IPS-NIHi7 (cell line): ENCODE data around the gene ZNRF2.
"Not testable (repeated sequence)": the region's sequence is repeated elsewhere in the genome, so short reads cannot be mapped to it uniquely, and the experiment has no call there.

Source experiments
- DNase-seq: peaks from one replicate; pipeline ENCODE4 v3.0.0; 2012; ENCODE audit warnings: mixed read lengths; ENCODE audit errors: extremely low spot score

Gene ZNRF2

GRCh38 chr7:30260246-30260768 lies 24.1 kb upstream of the ZNRF2 start:
- DNase-seq: no peak

GRCh38 chr7:30263090-30263710 lies 21.2 kb upstream of the ZNRF2 start:
- DNase-seq: no peak

GRCh38 chr7:30264052-30264451 lies 20.3 kb upstream of the ZNRF2 start:
- no peak for DNase-seq

- not testable (repeated sequence) for DNase-seq
Measured at GRCh38 chr7:30265189-30265588, 19.2 kb upstream of the ZNRF2 start.

- no peak for DNase-seq
Measured at GRCh38 chr7:30266686-30267085, 17.7 kb upstream of the ZNRF2 start.

GRCh38 chr7:30268586-30268985 lies 15.8 kb upstream of the ZNRF2 start:
- DNase-seq: no peak

GRCh38 chr7:30269490-30269889 lies 14.9 kb upstream of the ZNRF2 start:
- DNase-seq: no peak

GRCh38 chr7:30270921-30271320 lies 13.5 kb upstream of the ZNRF2 start:
- DNase-seq: no peak

- DNase-seq: no peak
Measured at GRCh38 chr7:30272126-30272525, 12.3 kb upstream of the ZNRF2 start.

GRCh38 chr7:30273552-30273951 lies 10.8 kb upstream of the ZNRF2 start:
- DNase-seq: no peak

GRCh38 chr7:30274641-30275040 lies 9.8 kb upstream of the ZNRF2 start:
- DNase-seq: no peak

- peak; percentile 64 for DNase-seq
Measured at GRCh38 chr7:30276203-30276900, 8.0 kb upstream of the ZNRF2 start.

GRCh38 chr7:30278376-30278775 lies 6.0 kb upstream of the ZNRF2 start:
- DNase-seq: no peak

GRCh38 chr7:30278849-30279652 lies 5.3 kb upstream of the ZNRF2 start:
- DNase-seq: no peak

- no peak for DNase-seq
Measured at GRCh38 chr7:30279653-30279904, 4.8 kb upstream of the ZNRF2 start.

GRCh38 chr7:30280631-30281030 lies 3.8 kb upstream of the ZNRF2 start:
- DNase-seq: no peak

GRCh38 chr7:30281263-30281662 lies 3.1 kb upstream of the ZNRF2 start:
- peak; percentile 20 for DNase-seq

GRCh38 chr7:30281791-30282190 lies 2.6 kb upstream of the ZNRF2 start:
- DNase-seq: no peak

GRCh38 chr7:30282735-30283134 lies 1.7 kb upstream of the ZNRF2 start:
- DNase-seq: no peak

GRCh38 chr7:30285067-30285535 lies 704 bp downstream of the ZNRF2 start:
- DNase-seq: no peak

- DNase-seq: no peak
Measured at GRCh38 chr7:30285536-30286284, 1.3 kb downstream of the ZNRF2 start.

- DNase-seq: no peak
Measured at GRCh38 chr7:30286749-30287148, 2.4 kb downstream of the ZNRF2 start.
